ENCODE results near the gene PPP1R14B. TPM values are rescaled to one million over a fixed set of nuclear protein-coding genes. Genes with fewer than 3 reads are reported as not detected.

Gene PPP1R14B
- total RNA-seq, 1 experiment from 2014 or later, result 467 TPM

GRCh38 chr11:64286801-64287159 is 40.0 kb upstream of the PPP1R14B start:
- peaks cover 19% of the 10 kb centered on the region for H3K36me3 ChIP-seq
- H3K4me1 ChIP-seq (replicated peaks), result peaks cover 23% of the 10 kb centered on the region
- H3K27me3 ChIP-seq (replicated peaks), result peaks cover 18% of the 10 kb centered on the region
- DNase-seq (ENCODE audit: low read depth in 1 of 2, low spot score in 2 of 2), result no peak
- H3K27ac ChIP-seq, result no peak overlapping the region
- H3K9me3 ChIP-seq (replicated peaks), result 0 out of 2 replicates have a peak, but pooled peaks cover under 1% of the 10 kb centered on the region
- no peak overlapping the region for H3K4me3 ChIP-seq

- H3K27me3 ChIP-seq (replicated peaks), result peaks cover 12% of the 10 kb centered on the region
- peak in 1 of 2 experiments; percentile 32 for DNase-seq (ENCODE audit: low read depth in 1 of 2, low spot score in 2 of 2)
- H3K27ac ChIP-seq, result peak overlapping the region; percentile 77
These were observed 39.4 kb upstream of the PPP1R14B start for GRCh38 chr11:64285885-64286800.

GRCh38 chr11:64284962-64285884 is 38.5 kb upstream of the PPP1R14B start, which contains the start of gene GPR137:
Gene GPR137, plus strand, starts transcription at chr11:64285848. Its CDS starts 677 bp downstream, at chr11:64286525.
- peaks cover 24% of the 10 kb centered on the region for H3K36me3 ChIP-seq
- H3K4me3 ChIP-seq, result peak within 1 kb of the TSS; percentile 95
- H3K4me1 ChIP-seq (replicated peaks), result peaks cover 20% of the 10 kb centered on the region
- DNase-seq (ENCODE audit: low read depth in 1 of 2, low spot score in 2 of 2), result peak; percentile 84 to 98
- peaks cover 3% of the 10 kb centered on the region for H3K27me3 ChIP-seq (replicated peaks)
- H3K27ac ChIP-seq, result peak within 1 kb of the TSS; percentile 77
- no peaks in the 10 kb centered on the region for H3K9me3 ChIP-seq (replicated peaks)

More at GRCh38 chr11:64285885-64286800, 39.4 kb upstream of the PPP1R14B start:
- peaks cover 20% of the 10 kb centered on the region for H3K4me1 ChIP-seq (replicated peaks)
- H3K9me3 ChIP-seq (replicated peaks), result no peaks in the 10 kb centered on the region
- peaks cover 24% of the 10 kb centered on the region for H3K36me3 ChIP-seq
- H3K4me3 ChIP-seq, result peak overlapping the region; percentile 95

- Histone ChIP-seq H3K27me3 (replicated peaks) (no peaks in the 10 kb centered on the region), H3K4me3 (peak within 1 kb of the TSS; percentile 95), H3K4me1 (replicated peaks) (peaks cover 20% of the 10 kb centered on the region), H3K36me3 (peaks cover 25% of the 10 kb centered on the region), H3K27ac (peak within 1 kb of the TSS; percentile 77), H3K9me3 (replicated peaks) (no peaks in the 10 kb centered on the region)
- DNase-seq (ENCODE audit: low read depth in 1 of 2, low spot score in 2 of 2), result peak; percentile 97
These were observed 37.6 kb upstream of the PPP1R14B start, which contains the start of gene BAD for GRCh38 chr11:64284048-64284961. Gene BAD, minus strand, starts transcription at chr11:64284665. Its CDS starts 297 bp downstream, at chr11:64284368.

GRCh38 chr11:64283092-64283491 is 36.3 kb upstream of the PPP1R14B start:
- no peak overlapping the region for H3K4me3 ChIP-seq
- DNase-seq (ENCODE audit: low read depth in 1 of 2, low spot score in 2 of 2), result no peak
- H3K27ac ChIP-seq, result no peak overlapping the region
- no peaks in the 10 kb centered on the region for H3K27me3 ChIP-seq (replicated peaks)
- peaks cover 34% of the 10 kb centered on the region for H3K36me3 ChIP-seq
- H3K9me3 ChIP-seq (replicated peaks), result no peaks in the 10 kb centered on the region
- peaks cover 20% of the 10 kb centered on the region for H3K4me1 ChIP-seq (replicated peaks)

- Histone ChIP-seq H3K27ac (no peak overlapping the region), H3K4me1 (replicated peaks) (peaks cover 20% of the 10 kb centered on the region), H3K9me3 (replicated peaks) (no peaks in the 10 kb centered on the region), H3K4me3 (no peak overlapping the region), H3K36me3 (peaks cover 43% of the 10 kb centered on the region), H3K27me3 (replicated peaks) (no peaks in the 10 kb centered on the region)
- no peak for DNase-seq (ENCODE audit: low read depth in 1 of 2, low spot score in 2 of 2)
These were observed 35.4 kb upstream of the PPP1R14B start for GRCh38 chr11:64281957-64282770.

GRCh38 chr11:64278576-64279190 is 31.9 kb upstream of the PPP1R14B start:
- Histone ChIP-seq H3K27me3 (replicated peaks) (no peaks in the 10 kb centered on the region), H3K27ac (no peak overlapping the region), H3K4me3 (no peak overlapping the region), H3K36me3 (peaks cover 57% of the 10 kb centered on the region), H3K9me3 (replicated peaks) (no peaks in the 10 kb centered on the region), H3K4me1 (replicated peaks) (peaks cover 5% of the 10 kb centered on the region)
- no peak for DNase-seq (ENCODE audit: low read depth in 1 of 2, low spot score in 2 of 2)

GRCh38 chr11:64276653-64277431 is 30.1 kb upstream of the PPP1R14B start:
- H3K36me3 ChIP-seq, result peaks cover 47% of the 10 kb centered on the region
- H3K27ac ChIP-seq, result no peak overlapping the region
- peaks cover 2% of the 10 kb centered on the region for H3K4me1 ChIP-seq (replicated peaks)
- H3K4me3 ChIP-seq, result no peak overlapping the region
- no peaks in the 10 kb centered on the region for H3K27me3 ChIP-seq (replicated peaks)
- no peak for DNase-seq (ENCODE audit: low read depth in 1 of 2, low spot score in 2 of 2)
- H3K9me3 ChIP-seq (replicated peaks), result no peaks in the 10 kb centered on the region

- Histone ChIP-seq H3K4me3 (no peak overlapping the region), H3K27me3 (replicated peaks) (no peaks in the 10 kb centered on the region), H3K36me3 (peaks cover 46% of the 10 kb centered on the region), H3K4me1 (replicated peaks) (peaks cover 7% of the 10 kb centered on the region), H3K27ac (no peak overlapping the region), H3K9me3 (replicated peaks) (no peaks in the 10 kb centered on the region)
- no peak for DNase-seq (ENCODE audit: low read depth in 1 of 2, low spot score in 2 of 2)
These were observed 29.1 kb upstream of the PPP1R14B start for GRCh38 chr11:64275841-64276240.

GRCh38 chr11:64275031-64275800 is 28.5 kb upstream of the PPP1R14B start:
- no peaks in the 10 kb centered on the region for H3K27me3 ChIP-seq (replicated peaks)
- no peaks in the 10 kb centered on the region for H3K9me3 ChIP-seq (replicated peaks)
- peaks cover 11% of the 10 kb centered on the region for H3K4me1 ChIP-seq (replicated peaks)
- DNase-seq (ENCODE audit: low read depth in 1 of 2, low spot score in 2 of 2), result no peak
- peaks cover 50% of the 10 kb centered on the region for H3K36me3 ChIP-seq
- H3K4me3 ChIP-seq, result no peak overlapping the region
- H3K27ac ChIP-seq, result no peak overlapping the region

Measured in SJSA1 (cell line).